ENCODE data around the gene IL20RB.

IL20RB gene

GRCh38 chr3:137035631-137036030, 77.8 kb downstream of the IL20RB start:
- DNase-seq (ENCODE audit: low read depth), result no peak

- no peak for DNase-seq (ENCODE audit: low read depth)
Measured at GRCh38 chr3:137039570-137039969, 81.8 kb downstream of the IL20RB start.

GRCh38 chr3:137041251-137041650, 83.5 kb downstream of the IL20RB start:
- no peak for DNase-seq (ENCODE audit: low read depth)

GRCh38 chr3:137041686-137042085, 83.9 kb downstream of the IL20RB start:
- no peak for DNase-seq (ENCODE audit: low read depth)

- no peak for DNase-seq (ENCODE audit: low read depth)
Measured at GRCh38 chr3:137046747-137047146, 89.0 kb downstream of the IL20RB start.

GRCh38 chr3:137047240-137047639, 89.5 kb downstream of the IL20RB start:
- no peak for DNase-seq (ENCODE audit: low read depth)

GRCh38 chr3:137050281-137050680, 92.5 kb downstream of the IL20RB start:
- DNase-seq (ENCODE audit: low read depth), result no peak

- DNase-seq (ENCODE audit: low read depth), result no peak
Measured at GRCh38 chr3:137052298-137052697, 94.5 kb downstream of the IL20RB start.

Data from activated T-cell treated with anti-CD3 and anti-CD28 coated beads for 48 hours (primary cell).